Activated naive CD4-positive, alpha-beta T cell treated with anti-CD3 and anti-CD28 coated beads, Interleukin-2, amount 50 U/mL, for 72 hours (primary cell): ENCODE measurements around the gene MRTFB. TPM values are rescaled to one million over a fixed set of nuclear protein-coding genes. Genes with fewer than 3 reads are reported as not detected.

Source experiments
- ATAC-seq, 2 donors: fragments of 150-1000 bp; cut with Tn5 transposase; 2 replicates each; pipeline ENCODE4 v1.10.0; 2021; ENCODE audit warnings: mild to moderate bottlenecking in 2 of 2, moderate library complexity in 2 of 2
- DNase-seq, 2 donors: peaks; one replicate each; pipeline ENCODE4 v3.0.0; 2021 to 2022; ENCODE audit warnings: low spot score in 2 of 2
- H3K27ac Mint-ChIP-seq, 2 donors: one replicate each; pipeline ENCODE4 v1.8.0; 2022; ENCODE audit warnings: mild to moderate bottlenecking in 2 of 2, mixed read lengths in 2 of 2
- H3K36me3 Mint-ChIP-seq, 2 donors: one replicate each; pipeline ENCODE4 v1.8.0; 2022; ENCODE audit warnings: mixed read lengths in 2 of 2
- H3K9me3 Mint-ChIP-seq, 2 donors: one replicate each; pipeline ENCODE4 v1.8.0; 2022; ENCODE audit warnings: mixed read lengths in 2 of 2
- total RNA-seq, 2 donors: library from RNA; stranded (reverse); gene quantifications; one replicate each; pipeline ENCODE4 v1.2.3, GENCODE V29; 2022

The MRTFB gene
- total RNA-seq, 2 donors from 2014 or later = 14.6 to 18.6 TPM

- H3K36me3 Mint-ChIP-seq = peaks cover 0 to 7% of the 10 kb centered on the region in 2 donors
- ATAC-seq (no peak), DNase-seq (no peak)
- no peak overlapping the region for H3K27ac Mint-ChIP-seq
- no peaks in the 10 kb centered on the region for H3K9me3 Mint-ChIP-seq
Observed at GRCh38 chr16:14092561-14092960, 21.4 kb downstream of the MRTFB start.

DNA sequence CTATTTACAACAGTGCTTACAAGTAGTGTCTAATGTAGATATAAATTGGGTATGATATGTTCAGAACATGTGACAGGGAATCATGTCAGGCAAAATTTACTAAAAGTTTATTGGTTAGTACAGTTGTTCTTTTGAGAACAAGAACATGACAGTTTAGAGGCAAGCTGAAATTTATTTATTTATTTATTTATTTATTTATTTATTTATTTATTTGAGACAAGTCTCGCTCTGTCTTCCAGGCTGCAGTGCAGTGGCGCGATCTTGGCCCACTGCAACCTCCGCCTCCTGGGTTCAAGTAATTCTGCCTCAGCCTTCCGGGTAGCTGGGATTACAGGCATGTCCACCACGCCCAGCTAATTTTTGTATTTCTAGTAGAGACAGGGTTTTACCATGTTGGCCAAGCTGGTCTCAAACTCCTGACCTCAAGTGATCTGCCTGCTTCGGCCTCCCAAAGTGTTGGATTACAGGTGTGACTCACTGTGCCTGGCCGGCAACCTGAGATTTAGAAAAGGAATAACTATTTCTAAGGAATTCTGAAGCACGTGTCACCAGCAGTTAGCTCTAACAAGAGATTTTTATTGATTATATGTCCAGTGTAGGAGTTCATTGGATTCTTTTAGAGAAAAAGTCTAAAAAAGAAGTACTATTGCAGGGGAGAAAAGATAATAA, 24.9 kb downstream of the MRTFB start:
- Mint-ChIP-seq H3K27ac (no peak overlapping the region), H3K36me3 (peaks cover 0 to 5% of the 10 kb centered on the region in 2 donors), H3K9me3 (no peaks in the 10 kb centered on the region)
- DNase-seq (no peak), ATAC-seq (no peak)

DNA sequence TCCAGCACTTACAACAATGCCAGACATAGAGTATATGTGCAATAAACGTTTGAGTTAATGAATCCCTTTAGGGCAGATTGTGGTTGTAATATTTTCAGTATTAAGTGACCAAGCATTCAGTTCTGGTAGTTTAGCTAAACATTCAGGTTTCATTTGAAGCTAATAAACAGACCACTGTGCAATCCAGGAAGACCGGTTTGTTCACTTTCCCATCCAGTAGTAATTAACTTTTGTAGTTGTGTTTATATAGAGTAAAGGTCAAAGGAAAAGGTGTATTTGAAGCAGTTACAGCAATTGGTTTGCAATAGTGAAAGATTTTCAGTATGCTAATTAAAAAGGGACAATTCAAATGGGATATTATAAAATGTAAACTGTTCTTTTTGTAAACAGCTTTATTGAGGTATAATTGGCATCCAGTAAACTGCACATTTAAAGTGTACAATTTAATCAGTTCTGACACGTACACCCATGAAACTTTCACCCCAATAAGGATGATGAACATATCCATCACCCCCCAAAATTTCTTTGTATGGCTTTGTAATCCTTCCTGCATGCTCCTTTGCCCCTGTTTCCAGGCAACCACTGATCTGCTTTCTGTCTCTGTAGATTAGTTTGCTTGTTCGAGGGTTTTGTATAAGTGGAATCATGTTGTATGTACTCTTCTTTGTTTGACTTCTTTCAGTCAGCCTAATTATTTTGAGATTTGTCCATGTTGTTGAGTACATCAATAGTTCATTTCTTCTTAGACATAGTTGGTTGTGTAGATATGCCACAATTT, 26.3 kb downstream of the MRTFB start:
- H3K36me3 Mint-ChIP-seq = no peaks in the 10 kb centered on the region
- peak overlapping the region in 1 of 2 donors; percentile 15 for H3K27ac Mint-ChIP-seq
- ATAC-seq (no peak), DNase-seq (no peak)
- no peaks in the 10 kb centered on the region for H3K9me3 Mint-ChIP-seq

GRCh38 chr16:14098081-14098480, 27.0 kb downstream of the MRTFB start:
- no peak overlapping the region for H3K27ac Mint-ChIP-seq
- no peaks in the 10 kb centered on the region for H3K36me3 Mint-ChIP-seq
- no peak for ATAC-seq
- DNase-seq = no peak
- no peaks in the 10 kb centered on the region for H3K9me3 Mint-ChIP-seq

GRCh38 chr16:14100825-14101224, 29.7 kb downstream of the MRTFB start:
- H3K27ac Mint-ChIP-seq = no peak overlapping the region
- no peaks in the 10 kb centered on the region for H3K36me3 Mint-ChIP-seq
- no peaks in the 10 kb centered on the region for H3K9me3 Mint-ChIP-seq
- ATAC-seq = no peak
- no peak for DNase-seq

- no peaks in the 10 kb centered on the region for H3K9me3 Mint-ChIP-seq
- no peak overlapping the region for H3K27ac Mint-ChIP-seq
- DNase-seq = no peak
- ATAC-seq = peak in 1 of 2 donors; percentile 67
- no peaks in the 10 kb centered on the region for H3K36me3 Mint-ChIP-seq
Observed at GRCh38 chr16:14101415-14101814, 30.3 kb downstream of the MRTFB start.

- H3K36me3 Mint-ChIP-seq = no peaks in the 10 kb centered on the region
- H3K27ac Mint-ChIP-seq = no peak overlapping the region
- DNase-seq (no peak), ATAC-seq (no peak)
- H3K9me3 Mint-ChIP-seq = no peaks in the 10 kb centered on the region
Observed at GRCh38 chr16:14102925-14103720, 32.0 kb downstream of the MRTFB start.

- no peaks in the 10 kb centered on the region for H3K36me3 Mint-ChIP-seq
- H3K27ac Mint-ChIP-seq = no peak overlapping the region
- no peak for ATAC-seq
Observed at GRCh38 chr16:14104066-14104465, 32.9 kb downstream of the MRTFB start.

DNA sequence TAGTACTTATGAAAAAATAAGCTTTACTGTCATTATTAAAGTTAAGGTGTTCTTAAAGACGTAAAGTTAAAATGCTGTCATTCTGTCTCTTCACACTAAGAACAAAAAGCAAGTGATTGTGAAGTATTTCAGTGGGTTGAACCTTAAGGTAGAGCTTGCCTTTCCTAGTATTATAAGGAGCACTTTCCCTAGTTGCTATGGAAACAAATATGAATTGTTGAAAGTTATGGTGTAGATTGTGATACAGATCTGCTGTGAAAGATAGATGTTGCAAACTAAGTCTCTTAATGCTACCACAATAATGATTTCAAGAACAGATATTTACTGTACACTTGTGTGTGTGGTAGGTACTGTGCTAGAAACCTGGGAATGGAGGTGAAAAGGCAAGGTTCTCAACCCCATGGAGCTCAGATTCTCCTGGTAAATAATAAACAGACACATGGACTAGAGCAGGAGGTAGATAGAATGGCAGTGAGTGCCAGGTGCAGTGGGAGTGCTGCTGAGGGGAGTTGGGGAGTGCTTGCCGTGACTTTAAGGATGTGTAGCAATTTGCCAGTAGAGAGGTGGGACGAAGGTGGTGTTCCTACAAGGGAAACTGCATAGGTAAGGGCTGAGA, 34.7 kb downstream of the MRTFB start:
- no peaks in the 10 kb centered on the region for H3K36me3 Mint-ChIP-seq
- H3K27ac Mint-ChIP-seq = peak overlapping the region in 1 of 2 donors; percentile 10
- H3K9me3 Mint-ChIP-seq = no peaks in the 10 kb centered on the region
- ATAC-seq (no peak), DNase-seq (no peak)

More at GRCh38 chr16:14104066-14104465, 32.9 kb downstream of the MRTFB start:
- no peak for DNase-seq
- no peaks in the 10 kb centered on the region for H3K9me3 Mint-ChIP-seq

- Mint-ChIP-seq H3K27ac (no peak overlapping the region), H3K36me3 (no peaks in the 10 kb centered on the region), H3K9me3 (no peaks in the 10 kb centered on the region)
- DNase-seq (no peak), ATAC-seq (no peak)
Observed at GRCh38 chr16:14106457-14106856, 35.3 kb downstream of the MRTFB start.

DNA sequence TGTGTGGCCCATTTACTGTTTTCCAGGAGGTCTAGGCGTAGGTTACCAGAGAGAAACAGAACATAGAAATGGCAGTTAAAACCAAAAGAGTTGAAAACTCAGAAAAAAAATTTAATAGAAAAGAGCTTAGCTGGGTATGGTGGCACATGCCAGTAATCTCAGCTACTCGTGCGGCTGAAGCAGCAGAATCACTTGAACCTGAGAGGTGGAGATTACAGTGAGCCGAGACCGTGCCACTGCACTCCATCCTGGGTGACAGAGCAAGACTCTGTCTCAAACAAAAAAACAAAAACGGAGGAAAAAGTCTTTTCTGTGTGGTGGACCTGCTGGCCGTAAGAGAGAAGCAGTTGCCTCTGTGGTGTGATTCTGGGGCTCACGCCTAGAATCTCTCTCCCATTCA, 35.8 kb downstream of the MRTFB start:
- H3K9me3 Mint-ChIP-seq = no peaks in the 10 kb centered on the region
- ATAC-seq (no peak), DNase-seq (no peak)
- peak overlapping the region in 1 of 2 donors; percentile 30 for H3K27ac Mint-ChIP-seq
- no peaks in the 10 kb centered on the region for H3K36me3 Mint-ChIP-seq

DNA sequence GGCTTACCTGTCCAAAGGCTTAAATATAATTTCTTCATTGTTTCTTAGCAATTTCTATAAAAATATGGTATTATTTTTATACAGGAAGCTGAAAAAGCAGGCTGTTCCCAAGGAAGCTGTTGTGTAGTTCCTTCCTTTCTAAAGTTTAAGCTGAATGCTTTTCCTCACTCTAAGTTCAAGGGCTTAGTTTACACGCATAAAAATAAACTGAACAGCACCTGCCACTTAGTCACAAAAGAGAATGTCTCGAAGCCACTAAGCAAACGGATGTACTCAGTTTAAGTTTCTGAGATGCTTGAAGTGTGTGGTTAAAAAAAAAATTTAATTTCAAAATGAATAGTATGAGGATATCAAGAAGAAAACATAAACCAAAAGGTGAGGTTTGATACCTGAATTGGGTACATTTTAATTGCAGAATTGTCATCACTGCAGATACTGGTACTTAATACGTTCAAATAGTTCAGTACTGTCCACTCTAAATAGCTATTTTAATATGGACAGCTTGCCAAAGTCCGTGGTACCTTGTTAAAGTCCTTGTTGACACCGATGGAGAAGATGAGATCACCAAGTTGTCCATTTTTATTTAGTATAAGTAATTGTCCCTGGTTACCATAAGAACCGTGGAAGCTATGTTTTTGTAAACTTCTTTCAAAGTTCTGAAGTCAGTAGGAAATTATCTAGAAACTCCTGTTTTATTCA, 38.1 kb downstream of the MRTFB start:
- H3K36me3 Mint-ChIP-seq = no peaks in the 10 kb centered on the region
- ATAC-seq = peak in 1 of 2 donors; percentile 92
- no peaks in the 10 kb centered on the region for H3K9me3 Mint-ChIP-seq
- DNase-seq = no peak
- H3K27ac Mint-ChIP-seq = no peak overlapping the region

DNA sequence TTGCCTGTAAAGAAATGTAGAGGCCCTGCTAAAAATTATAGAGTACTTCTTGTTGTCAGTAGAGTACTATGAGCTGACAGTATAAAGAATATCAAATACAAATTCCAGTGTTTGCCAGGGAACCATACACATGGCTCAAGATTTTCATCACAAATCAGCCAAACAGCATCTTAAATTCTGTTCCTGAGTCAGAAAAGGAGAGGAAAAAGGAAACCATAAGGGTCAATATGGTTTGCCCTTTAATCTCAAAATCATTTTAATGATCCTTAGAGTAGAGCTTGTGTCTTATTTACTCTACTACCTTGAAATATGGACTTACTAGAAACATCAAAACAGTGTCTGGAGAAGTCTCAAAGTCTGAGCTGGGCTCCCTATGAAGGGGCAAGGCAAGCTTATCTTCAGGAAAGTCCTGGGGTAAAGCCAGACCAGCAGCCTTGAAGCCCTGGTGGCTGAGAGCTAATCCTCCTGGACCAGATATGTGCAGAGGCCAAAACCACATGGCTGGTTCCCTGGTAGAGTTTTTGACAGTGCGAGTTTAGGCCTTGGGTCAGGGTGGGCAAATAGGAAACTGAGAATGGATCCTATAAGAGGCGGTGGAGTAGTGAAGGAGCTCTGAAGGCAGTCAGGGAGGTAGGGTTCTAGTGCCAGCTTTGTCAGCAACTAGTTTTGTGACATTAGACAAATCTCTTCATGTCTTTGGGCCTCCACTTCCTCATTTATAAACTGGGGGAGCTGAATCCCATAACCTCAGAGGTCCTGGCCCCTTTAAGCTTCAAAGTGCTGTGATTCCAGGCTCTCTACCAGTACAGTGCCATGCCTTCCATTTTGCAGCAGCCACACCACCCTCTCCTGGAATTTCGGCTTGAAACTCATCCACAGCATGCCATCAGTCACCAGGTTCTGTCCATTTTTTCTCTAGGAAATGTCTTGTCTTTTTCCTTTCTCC, 38.9 kb downstream of the MRTFB start:
- H3K36me3 Mint-ChIP-seq = no peaks in the 10 kb centered on the region
- H3K9me3 Mint-ChIP-seq = no peaks in the 10 kb centered on the region
- no peak for ATAC-seq
- DNase-seq = no peak
- peak overlapping the region in 1 of 2 donors; percentile 13 for H3K27ac Mint-ChIP-seq

- DNase-seq (no peak), ATAC-seq (no peak)
- H3K27ac Mint-ChIP-seq = peak overlapping the region; percentile 13 to 33
- H3K9me3 Mint-ChIP-seq = no peaks in the 10 kb centered on the region
- H3K36me3 Mint-ChIP-seq = no peaks in the 10 kb centered on the region
Observed at GRCh38 chr16:14110728-14111251, 39.7 kb downstream of the MRTFB start.
